GM19025 (cell line): ENCODE results near the gene OOSP3.
"Not testable (repeated sequence)": the region's sequence is repeated elsewhere in the genome, so short reads cannot be mapped to it uniquely, and the experiment has no call there.

Source experiments
- ATAC-seq: cut with Tn5 transposase; IDR thresholded peaks from one replicate; pipeline ENCODE4 v1.9.1; 2021; ENCODE audit warnings: mild to moderate bottlenecking, low read depth, moderate library complexity; ENCODE audit not compliant: unreplicated experiment

OOSP3 gene

DNA sequence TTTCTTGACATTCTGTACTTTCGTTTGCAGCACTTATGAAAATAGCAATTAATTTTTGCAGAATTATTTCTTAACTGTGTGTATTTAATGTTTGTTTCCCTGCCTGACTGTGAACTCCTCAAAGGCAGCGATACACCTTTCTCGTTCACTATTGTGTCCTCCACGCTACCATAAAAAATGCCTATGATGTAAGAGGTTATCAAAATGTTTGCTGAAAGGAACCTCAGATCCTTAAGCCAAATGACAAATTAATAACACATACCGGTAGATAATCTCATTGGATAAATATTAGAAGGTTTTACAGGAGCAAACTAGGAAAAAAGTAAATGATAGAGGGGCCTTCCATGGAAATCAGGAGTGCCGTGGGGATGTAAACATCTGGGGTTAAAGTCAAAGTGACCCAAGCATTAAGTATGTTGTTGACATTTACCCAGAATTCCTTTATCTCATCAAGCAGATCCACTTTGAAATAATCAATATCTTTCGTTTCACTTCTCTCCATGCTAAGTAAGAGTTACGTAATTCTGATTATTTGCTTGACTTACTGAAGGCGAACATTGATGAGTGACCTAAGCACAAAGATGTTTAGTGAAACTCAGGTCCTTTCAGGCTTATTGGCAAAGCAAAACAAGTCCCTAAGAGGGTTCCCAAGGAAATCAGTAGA, 2.6 kb upstream of the OOSP3 start:
- no peak for ATAC-seq

DNA sequence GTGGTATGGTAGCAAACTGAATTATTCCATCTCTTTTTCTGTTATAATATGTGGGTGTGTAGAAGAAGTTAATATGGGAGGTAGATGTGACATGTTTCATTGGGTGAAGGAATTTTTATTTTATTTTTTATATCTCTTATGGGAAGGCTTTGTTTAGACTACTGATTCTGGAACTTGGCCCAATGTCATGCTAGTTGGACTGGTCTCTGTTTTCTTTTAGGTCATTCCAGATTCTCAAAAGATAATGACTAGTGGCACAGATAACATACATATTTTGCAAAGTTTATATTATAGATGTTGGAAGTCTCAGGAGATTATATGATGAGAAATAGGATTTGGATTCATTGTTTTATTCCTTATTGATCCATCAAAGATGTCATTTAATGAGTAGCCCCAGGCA, 1.3 kb upstream of the OOSP3 start:
- ATAC-seq = no peak

DNA sequence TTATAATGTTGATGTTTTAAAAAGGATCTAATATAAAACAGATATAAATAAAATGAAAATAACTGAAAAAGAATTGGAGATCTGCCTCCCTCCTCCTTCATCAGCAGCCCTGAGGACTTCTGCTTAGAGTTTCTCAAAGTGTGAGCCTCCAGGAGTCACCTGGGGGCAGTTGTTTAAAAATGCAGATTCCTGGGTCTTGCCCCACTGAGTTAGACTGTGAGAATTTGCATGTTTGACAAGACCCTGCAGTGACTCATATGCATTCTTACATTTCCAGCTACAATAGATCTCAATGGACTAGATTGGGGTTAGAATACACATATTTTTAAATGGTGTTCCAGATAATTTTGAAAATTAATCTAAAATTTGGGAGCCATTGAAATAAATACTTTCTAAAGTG, 798 bp upstream of the OOSP3 start:
- ATAC-seq = no peak

DNA sequence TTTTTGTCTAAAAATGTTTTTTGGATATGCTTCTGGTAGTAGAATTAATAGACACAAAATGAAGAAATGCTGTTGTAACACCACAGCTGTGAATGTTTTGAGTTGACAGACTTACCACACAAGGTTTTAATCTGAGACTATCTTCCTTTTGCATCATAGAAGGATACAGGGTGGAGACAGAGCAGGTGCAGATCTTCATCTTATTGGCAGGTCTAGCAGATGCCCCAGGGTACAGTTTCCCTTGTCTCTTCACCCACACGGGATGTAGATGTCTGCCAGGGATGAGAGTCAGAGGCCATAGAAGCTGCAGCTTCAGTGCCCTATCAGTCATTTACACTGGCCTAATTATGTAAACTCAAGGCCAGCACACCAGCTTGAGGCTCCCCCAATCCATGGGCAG, 985 bp downstream of the OOSP3 start:
- no peak for ATAC-seq

- ATAC-seq = no peak
Observed at GRCh38 chr11:59883597-59883996, 5.0 kb downstream of the OOSP3 start.

DNA sequence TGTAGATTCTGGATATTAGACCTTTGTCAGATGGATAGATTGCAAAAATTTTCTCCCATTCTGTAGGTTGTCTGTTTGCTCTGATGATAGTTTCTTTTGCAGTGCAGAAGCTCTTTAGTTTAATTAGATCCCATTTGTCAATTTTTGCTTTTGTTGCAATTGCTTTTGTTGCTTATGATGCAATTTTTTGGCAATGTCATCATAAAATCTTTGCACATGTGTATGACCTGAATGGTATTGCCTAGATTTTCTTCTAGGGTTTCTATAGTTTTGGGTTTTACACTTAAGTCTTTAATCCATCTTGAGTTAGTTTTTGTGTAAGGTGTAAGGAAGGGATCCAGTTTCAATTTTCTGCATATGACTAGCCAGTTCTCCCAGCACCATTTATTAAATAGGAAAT, 8.6 kb downstream of the OOSP3 start:
- ATAC-seq = not testable (repeated sequence)

- ATAC-seq = no peak
Observed at GRCh38 chr11:59891781-59892181, 13.2 kb downstream of the OOSP3 start.

- no peak for ATAC-seq
Observed at GRCh38 chr11:59894616-59895015, 16.0 kb downstream of the OOSP3 start.

GRCh38 chr11:59898046-59898445, 19.5 kb downstream of the OOSP3 start:
- ATAC-seq = no peak

- ATAC-seq = no peak
Observed at GRCh38 chr11:59898650-59899049, 20.1 kb downstream of the OOSP3 start.

DNA sequence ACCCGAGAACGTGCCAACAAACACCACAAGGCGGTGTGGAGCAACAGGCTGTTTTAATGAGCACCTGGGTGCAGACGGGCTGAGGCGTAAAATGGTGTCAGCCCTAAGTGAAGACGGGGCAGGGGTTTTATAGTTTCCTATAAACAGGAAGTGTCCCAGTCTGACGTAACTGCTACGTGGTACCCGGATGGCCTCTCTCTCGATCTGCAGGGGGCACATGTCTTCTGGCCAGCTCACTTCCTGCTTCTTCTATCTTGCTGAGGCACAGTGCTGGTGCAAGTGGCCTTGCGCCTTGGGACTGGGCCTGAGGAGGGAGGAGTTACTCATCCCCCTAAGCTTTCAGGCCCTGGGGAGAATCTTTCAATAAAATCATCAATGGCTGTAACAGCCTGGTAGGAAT, 20.9 kb downstream of the OOSP3 start:
- ATAC-seq = no peak

DNA sequence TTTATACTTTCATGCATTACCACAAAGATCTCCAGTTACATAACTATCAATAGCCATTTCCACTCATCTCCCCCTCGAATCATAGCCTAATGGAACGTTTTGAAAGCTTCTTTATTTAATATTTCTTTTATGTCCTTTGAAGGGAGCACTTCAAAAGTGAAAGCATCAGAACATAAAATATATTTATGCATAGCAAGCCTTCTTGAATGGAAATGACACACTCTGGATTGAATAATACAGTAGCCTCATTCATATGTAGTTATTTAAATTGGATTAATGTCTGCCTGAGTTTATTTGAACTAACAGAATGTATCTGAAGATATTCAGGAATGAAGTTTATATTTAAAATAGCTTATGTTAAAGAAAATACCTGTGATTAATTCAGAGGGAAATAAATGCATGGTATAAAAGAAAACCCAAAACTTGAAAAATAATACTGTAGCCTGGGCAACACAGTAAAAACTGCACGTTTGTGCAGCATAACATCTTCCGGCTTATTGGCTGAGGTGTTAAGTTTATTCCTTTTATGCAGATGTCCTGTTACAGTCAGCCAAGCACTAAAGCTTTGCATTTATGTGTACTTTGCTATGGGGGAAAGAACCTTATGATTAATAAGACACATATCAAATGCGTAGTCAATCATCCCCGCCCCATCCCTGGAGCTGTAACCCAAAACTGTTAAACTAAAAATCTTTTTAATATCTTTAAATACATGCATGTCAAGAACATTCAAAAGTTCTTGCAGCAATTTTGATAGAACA, 22.0 kb downstream of the OOSP3 start:
- ATAC-seq = no peak

DNA sequence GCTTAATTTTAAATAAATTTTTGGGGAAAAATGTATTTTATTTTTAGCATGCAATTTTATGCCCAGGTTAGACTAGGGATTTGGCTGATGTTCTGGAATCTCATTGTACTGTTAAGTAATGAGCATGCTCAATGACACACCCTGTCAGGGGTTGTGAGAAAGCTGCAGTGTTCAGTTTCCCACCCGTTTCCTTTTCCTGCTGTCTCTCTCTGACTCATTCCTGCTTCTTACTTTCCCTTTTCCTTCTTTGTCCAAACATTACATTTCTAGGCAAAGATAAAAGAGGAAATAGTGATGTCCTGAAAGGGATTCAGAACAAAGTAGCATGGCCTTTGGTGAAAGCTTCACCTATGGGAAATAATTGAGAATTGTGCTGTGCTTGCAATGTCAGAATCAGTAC, 22.7 kb downstream of the OOSP3 start:
- ATAC-seq = no peak

- not testable (repeated sequence) for ATAC-seq
Observed at GRCh38 chr11:59903569-59903968, 25.0 kb downstream of the OOSP3 start.

DNA sequence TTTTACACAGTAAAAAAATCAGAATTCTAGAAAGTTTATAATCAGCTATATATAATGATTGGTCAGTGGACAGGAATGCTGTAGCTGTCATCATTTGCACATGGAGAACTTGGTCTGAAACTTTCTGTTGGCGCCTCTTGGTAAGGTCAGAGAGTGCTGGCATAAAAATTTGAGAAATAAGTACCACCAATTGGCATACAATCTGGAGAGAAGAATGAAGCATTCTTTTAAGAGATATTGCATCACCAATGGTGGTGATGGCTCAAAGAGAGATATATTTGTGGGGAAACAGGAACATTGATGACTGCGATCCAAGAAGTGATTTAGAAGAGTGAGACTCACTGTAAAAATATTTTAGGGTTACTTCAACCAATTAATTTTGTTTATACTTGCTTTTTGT, 39.9 kb downstream of the OOSP3 start:
- no peak for ATAC-seq

- ATAC-seq = no peak
Observed at GRCh38 chr11:59918987-59919589, 40.5 kb downstream of the OOSP3 start.

DNA sequence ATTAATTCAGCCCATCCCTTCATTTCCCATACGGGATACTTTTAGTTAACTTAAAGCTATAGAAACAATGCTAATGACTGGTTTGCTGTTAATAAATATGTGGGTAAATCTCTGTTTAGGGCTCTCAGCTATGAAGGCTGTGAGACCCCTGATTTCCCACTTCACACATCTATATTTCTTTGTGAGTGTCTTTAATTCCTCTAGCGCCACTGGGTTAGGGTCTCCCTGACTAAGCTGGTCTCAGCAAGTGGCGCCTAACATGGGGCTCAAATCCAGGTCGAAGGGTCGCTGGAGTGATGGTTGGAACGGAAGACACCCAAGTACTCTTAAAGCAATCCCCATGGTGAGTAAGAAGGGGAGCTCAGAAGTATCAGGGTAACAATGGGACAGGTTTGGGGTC, 45.2 kb downstream of the OOSP3 start:
- no peak for ATAC-seq

- ATAC-seq = no peak
Observed at GRCh38 chr11:59931688-59932087, 53.1 kb downstream of the OOSP3 start.

GRCh38 chr11:59938132-59938531, 59.5 kb downstream of the OOSP3 start, which contains the start of gene OOSP1:
TSS of gene OOSP1 (plus strand) at chr11:59938432. CDS start at chr11:59938455, 23 bp downstream.
- ATAC-seq = no peak

- no peak for ATAC-seq
Observed at GRCh38 chr11:59938718-59939117, 60.1 kb downstream of the OOSP3 start.

GRCh38 chr11:59939482-59939881, 60.9 kb downstream of the OOSP3 start:
- no peak for ATAC-seq

- ATAC-seq = no peak
Observed at GRCh38 chr11:59941091-59941490, 62.5 kb downstream of the OOSP3 start.
